ENCODE measurements around the gene ZMYND8. TPM values are rescaled to one million over a fixed set of nuclear protein-coding genes. Genes with fewer than 3 reads are reported as not detected.
"Not testable (repeated sequence)": the region's sequence is repeated elsewhere in the genome, so short reads cannot be mapped to it uniquely, and the experiment has no call there.

ZMYND8 gene
- total and polyA plus RNA-seq, 7 donors, result 7.8 to 46.0 (median 24.8) TPM

GRCh38 chr20:47181056-47181862, 175.2 kb downstream of the ZMYND8 start:
- no peak for DNase-seq
- Histone ChIP-seq H3K9me3 (no peaks in the 10 kb centered on the region), H3K4me3 (no peak overlapping the region), H3K4me1 (no peaks in the 10 kb centered on the region), H3K36me3 (no peaks in the 10 kb centered on the region), H3K27me3 (no peaks in the 10 kb centered on the region), H3K27ac (no peak overlapping the region)
- intact Hi-C loops (cut with DNase I), result no loop called here
- TF ChIP-seq CTCF (IDR thresholded peaks at IDR 0.05) (no peak), POLR2A (IDR thresholded peaks at IDR 0.05) (no peak), POLR2AphosphoS5 (IDR thresholded peaks at IDR 0.05) (no peak), EP300 (IDR thresholded peaks at IDR 0.05) (no peak)
- WGBS, 2 donors, result 78% methylated on average over 5 of the region's 5 CpGs

DNA sequence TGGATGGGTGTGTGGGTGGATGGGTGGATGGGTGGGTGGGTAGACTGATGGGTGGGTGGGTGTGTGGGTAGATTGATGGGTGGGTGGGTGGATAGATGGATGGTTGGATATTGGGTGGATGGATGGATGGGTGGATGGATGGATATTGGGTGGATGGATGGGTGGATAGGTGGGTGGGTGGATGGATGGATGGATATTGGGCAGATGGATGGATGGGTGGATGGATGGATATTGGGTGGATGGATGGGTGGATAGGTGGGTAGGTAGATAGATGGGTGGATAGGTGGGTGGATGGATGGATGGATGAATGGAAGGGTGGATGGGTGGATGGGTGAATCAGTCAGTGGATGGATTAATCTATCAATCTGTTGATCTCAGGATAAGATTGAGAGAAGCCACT, 177.2 kb downstream of the ZMYND8 start:
- Histone ChIP-seq H3K27ac (no peak overlapping the region), H3K4me1 (no peaks in the 10 kb centered on the region), H3K4me3 (no peak overlapping the region), H3K27me3 (no peaks in the 10 kb centered on the region), H3K9me3 (no peaks in the 10 kb centered on the region), H3K36me3 (no peaks in the 10 kb centered on the region)
- intact Hi-C loops (cut with DNase I), result no loop called here
- no peak for TF ChIP-seq POLR2A (IDR thresholded peaks at IDR 0.05)
- no peak for TF ChIP-seq CTCF (IDR thresholded peaks at IDR 0.05)
- no peak for TF ChIP-seq POLR2AphosphoS5 (IDR thresholded peaks at IDR 0.05)
- no peak for TF ChIP-seq EP300 (IDR thresholded peaks at IDR 0.05)
- DNase-seq, result no peak

GRCh38 chr20:47178851-47179250, 177.6 kb downstream of the ZMYND8 start:
- Histone ChIP-seq H3K27ac (no peak overlapping the region), H3K36me3 (no peaks in the 10 kb centered on the region), H3K27me3 (no peaks in the 10 kb centered on the region), H3K4me1 (no peaks in the 10 kb centered on the region), H3K4me3 (no peak overlapping the region), H3K9me3 (no peaks in the 10 kb centered on the region)
- TF ChIP-seq CTCF (IDR thresholded peaks at IDR 0.05) (no peak), EP300 (IDR thresholded peaks at IDR 0.05) (no peak)
- no peak for DNase-seq
- WGBS, 2 donors, result 83 to 95% methylated on average over 1 of the region's 1 CpG
- intact Hi-C loops (cut with DNase I), result no loop called here

GRCh38 chr20:47178277-47178676, 178.2 kb downstream of the ZMYND8 start:
- Histone ChIP-seq H3K9me3 (no peaks in the 10 kb centered on the region), H3K27ac (no peak overlapping the region), H3K4me3 (no peak overlapping the region), H3K36me3 (no peaks in the 10 kb centered on the region), H3K27me3 (no peaks in the 10 kb centered on the region), H3K4me1 (no peaks in the 10 kb centered on the region)
- intact Hi-C loops (cut with DNase I), result no loop called here
- WGBS, 2 donors, result 66 to 81% methylated on average over 3 of the region's 3 CpGs
- no peak for DNase-seq
- TF ChIP-seq CTCF (IDR thresholded peaks at IDR 0.05) (no peak), EP300 (IDR thresholded peaks at IDR 0.05) (no peak), POLR2AphosphoS5 (IDR thresholded peaks at IDR 0.05) (no peak), POLR2A (IDR thresholded peaks at IDR 0.05) (no peak)

DNA sequence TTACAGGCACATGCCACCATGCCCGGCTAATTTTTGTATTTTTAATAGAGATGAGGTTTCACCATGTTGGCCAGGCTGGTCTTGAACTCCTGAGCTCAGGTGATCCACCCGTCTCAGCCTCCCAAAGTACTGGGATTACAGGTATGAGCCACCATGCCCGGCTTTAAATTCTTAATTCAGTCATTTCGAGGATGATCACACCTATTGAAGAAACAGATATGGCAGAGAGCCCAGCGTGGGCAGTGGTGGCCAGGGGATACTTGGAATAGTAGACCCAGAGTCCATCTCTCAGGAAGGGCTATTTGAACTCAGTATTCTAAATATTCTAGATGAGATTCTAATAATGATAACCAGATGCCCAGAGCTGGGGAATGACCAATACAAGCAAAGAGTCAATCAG, 180.3 kb downstream of the ZMYND8 start:
- H3K36me3 ChIP-seq; H3K27me3 ChIP-seq; H3K27ac ChIP-seq; intact Hi-C loops (cut with DNase I); H3K4me1 ChIP-seq; H3K9me3 ChIP-seq; DNase-seq; H3K4me3 ChIP-seq: not testable (repeated sequence)
- WGBS, 2 donors, result 75 to 84% methylated on average over 5 of the region's 5 CpGs
